Upper lobe of left lung (tissue), 4 donors: Measurements from ENCODE around the gene ARHGEF7.
"Not testable (repeated sequence)": the region's sequence is repeated elsewhere in the genome, so short reads cannot be mapped to it uniquely, and the experiment has no call there.

Source experiments
- POLR2A ChIP-seq, 4 donors: fragments of 450-650 bp; IDR thresholded peaks; one replicate each; pipeline ENCODE4 v1.5.1; 2016 to 2017; ENCODE audit warnings: antibody characterized with exemption in 4 of 4, mild to moderate bottlenecking in 2 of 4
- POLR2AphosphoS5 ChIP-seq, 2 donors: sonication (generic); formaldehyde crosslinking; IDR thresholded peaks; one replicate each; pipeline ENCODE4 v1.5.1; 2017; ENCODE audit warnings: antibody characterized with exemption in 2 of 2

- TF ChIP-seq POLR2AphosphoS5, POLR2A (IDR thresholded peaks at IDR 0.05): not testable (repeated sequence)
Observed at GRCh38 chr13:111082769-111083168, 32.3 kb upstream of the ARHGEF7 start.
